Kidney epithelial cell (primary cell): ENCODE measurements around the gene MYBPC1. TPM values are rescaled to one million over a fixed set of nuclear protein-coding genes. Genes with fewer than 3 reads are reported as not detected.
A peak's percentile ranks its signal among the peaks of the same experiment; 100 is the strongest.

Experiments used
- DNase-seq: peaks from one replicate; pipeline ENCODE4 v3.0.0-alpha.2; 2010; ENCODE audit warnings: low read depth
- H3K27me3 ChIP-seq: 2 replicates; pipeline ENCODE4 v1.6.0; 2011; ENCODE audit warnings: low read length; ENCODE audit not compliant: control insufficient read depth, insufficient read depth
- H3K36me3 ChIP-seq: 2 replicates; pipeline ENCODE4 v1.5.1; 2011; ENCODE audit warnings: low read length; ENCODE audit not compliant: control insufficient read depth, insufficient read depth
- H3K4me3 ChIP-seq: 2 replicates; pipeline ENCODE4 v1.5.1; 2011; ENCODE audit warnings: low read depth, mild to moderate bottlenecking, control low read depth, low read length
- total RNA-seq: library from RNA; depleted of rRNA; stranded (reverse); fragments of >200 nt; gene quantifications from 2 replicates; pipeline ENCODE4 v1.2.3, GENCODE V29; 2015
- TF ChIP-seq, protein P1 (sequence below): IDR thresholded peaks from 2 replicates; pipeline ENCODE4 v1.5.1; 2011; ENCODE audit warnings: mild to moderate bottlenecking, moderate library complexity, low read length, control low read depth, inconsistent platforms; ENCODE audit not compliant: insufficient read depth, poor library complexity, severe bottlenecking

Gene MYBPC1
- total RNA-seq, 1 donor from 2014 or later: not detected

DNA sequence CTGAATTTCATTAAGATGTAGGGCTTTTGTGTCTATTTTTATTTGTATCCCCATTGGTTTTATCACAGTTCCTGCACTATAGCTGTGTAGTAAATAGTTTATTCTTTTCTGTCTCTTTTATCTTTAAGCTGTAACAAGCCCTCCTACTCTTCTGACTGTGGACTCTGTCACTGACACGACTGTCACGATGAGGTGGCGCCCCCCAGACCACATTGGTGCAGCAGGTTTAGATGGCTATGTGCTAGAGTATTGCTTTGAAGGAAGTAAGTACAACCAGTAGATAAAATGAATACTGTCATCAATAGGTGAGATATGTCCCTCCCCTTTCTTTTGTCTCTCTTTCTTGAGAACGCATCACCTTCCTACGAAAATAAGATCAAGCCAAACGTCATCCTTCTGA lies 68.5 kb downstream of the MYBPC1 start:
- DNase-seq: no peak
- TF ChIP-seq, protein P1, sequence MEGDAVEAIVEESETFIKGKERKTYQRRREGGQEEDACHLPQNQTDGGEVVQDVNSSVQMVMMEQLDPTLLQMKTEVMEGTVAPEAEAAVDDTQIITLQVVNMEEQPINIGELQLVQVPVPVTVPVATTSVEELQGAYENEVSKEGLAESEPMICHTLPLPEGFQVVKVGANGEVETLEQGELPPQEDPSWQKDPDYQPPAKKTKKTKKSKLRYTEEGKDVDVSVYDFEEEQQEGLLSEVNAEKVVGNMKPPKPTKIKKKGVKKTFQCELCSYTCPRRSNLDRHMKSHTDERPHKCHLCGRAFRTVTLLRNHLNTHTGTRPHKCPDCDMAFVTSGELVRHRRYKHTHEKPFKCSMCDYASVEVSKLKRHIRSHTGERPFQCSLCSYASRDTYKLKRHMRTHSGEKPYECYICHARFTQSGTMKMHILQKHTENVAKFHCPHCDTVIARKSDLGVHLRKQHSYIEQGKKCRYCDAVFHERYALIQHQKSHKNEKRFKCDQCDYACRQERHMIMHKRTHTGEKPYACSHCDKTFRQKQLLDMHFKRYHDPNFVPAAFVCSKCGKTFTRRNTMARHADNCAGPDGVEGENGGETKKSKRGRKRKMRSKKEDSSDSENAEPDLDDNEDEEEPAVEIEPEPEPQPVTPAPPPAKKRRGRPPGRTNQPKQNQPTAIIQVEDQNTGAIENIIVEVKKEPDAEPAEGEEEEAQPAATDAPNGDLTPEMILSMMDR: no peak
- Histone ChIP-seq H3K4me3 (no peak overlapping the region), H3K27me3 (no peaks in the 10 kb centered on the region), H3K36me3 (no peaks in the 10 kb centered on the region)

DNA sequence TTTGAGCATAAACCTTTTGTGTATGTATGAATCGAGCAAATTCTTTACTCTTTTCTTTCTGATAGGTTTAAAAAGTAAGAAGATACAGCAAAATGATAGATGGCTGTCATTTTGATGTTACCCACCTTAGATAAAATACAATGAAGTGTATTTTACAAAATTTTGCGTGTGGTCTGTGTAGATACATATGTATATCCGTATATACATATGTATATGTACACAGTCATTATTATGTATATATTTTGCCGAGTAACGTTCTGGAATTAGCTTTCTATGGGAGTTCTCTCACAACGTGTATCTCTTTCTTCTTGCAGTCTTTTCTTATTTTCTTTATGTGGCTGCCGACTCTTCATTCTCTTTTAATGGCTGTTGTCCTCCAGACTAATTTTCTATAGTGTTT lies 70.2 kb downstream of the MYBPC1 start:
- no peak for DNase-seq
- Histone ChIP-seq H3K27me3 (no peaks in the 10 kb centered on the region), H3K36me3 (no peaks in the 10 kb centered on the region), H3K4me3 (no peak overlapping the region)
- TF ChIP-seq, protein P1: no peak

DNA sequence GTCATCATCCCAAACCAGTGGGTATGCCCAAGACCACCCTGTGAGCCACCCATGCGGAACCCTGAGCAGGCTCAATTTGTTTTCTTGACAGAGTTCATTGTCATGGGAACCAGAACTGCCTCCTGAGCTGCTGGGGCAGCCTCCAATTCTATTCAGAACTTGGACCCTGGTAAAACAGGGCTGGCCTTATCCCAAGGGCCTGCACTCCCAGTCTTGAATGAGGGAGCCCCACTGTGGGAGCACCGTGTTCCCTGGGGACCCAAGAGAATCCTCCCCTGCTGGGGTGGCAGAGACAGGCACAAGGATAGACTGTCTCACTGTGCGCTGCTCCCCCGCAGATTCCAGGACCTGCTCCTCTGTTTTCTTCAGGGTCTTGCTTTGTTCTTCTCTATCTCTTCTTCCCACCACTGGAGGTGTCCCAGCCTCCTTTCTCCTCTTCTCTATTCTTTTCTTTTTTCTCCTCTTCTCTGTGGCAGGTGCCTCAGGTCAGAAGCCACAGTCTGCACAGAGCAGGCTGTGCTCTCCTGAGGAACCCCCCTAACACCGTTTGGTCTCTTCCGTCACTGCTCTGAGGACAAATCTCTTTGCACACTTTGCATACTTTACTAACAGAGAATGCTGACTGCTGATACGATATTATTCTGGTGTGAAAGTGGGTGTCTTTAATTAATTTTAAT lies 71.4 kb downstream of the MYBPC1 start:
- H3K27me3 ChIP-seq: no peaks in the 10 kb centered on the region
- no peak for DNase-seq
- H3K4me3 ChIP-seq: no peak overlapping the region
- no peaks in the 10 kb centered on the region for H3K36me3 ChIP-seq
- TF ChIP-seq, protein P1: no peak

DNA sequence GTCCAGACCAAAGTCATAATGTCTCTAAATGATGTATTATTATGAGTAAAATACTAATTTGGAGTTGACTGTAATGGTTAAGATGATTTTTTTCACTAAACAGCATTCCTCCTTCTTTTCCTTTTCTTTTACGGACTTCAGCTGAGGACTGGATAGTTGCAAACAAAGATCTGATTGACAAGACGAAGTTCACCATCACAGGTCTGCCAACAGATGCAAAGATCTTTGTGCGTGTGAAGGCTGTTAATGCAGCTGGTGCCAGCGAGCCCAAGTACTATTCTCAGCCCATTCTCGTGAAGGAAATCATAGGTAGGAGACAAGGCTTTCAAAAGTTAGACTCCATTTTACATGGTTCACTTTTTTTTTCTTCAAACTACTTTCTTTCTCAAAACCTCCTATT lies 72.8 kb downstream of the MYBPC1 start:
- DNase-seq: no peak
- TF ChIP-seq, protein P1: no peak
- H3K27me3 ChIP-seq: no peaks in the 10 kb centered on the region
- H3K36me3 ChIP-seq: no peaks in the 10 kb centered on the region
- H3K4me3 ChIP-seq: no peak overlapping the region

DNA sequence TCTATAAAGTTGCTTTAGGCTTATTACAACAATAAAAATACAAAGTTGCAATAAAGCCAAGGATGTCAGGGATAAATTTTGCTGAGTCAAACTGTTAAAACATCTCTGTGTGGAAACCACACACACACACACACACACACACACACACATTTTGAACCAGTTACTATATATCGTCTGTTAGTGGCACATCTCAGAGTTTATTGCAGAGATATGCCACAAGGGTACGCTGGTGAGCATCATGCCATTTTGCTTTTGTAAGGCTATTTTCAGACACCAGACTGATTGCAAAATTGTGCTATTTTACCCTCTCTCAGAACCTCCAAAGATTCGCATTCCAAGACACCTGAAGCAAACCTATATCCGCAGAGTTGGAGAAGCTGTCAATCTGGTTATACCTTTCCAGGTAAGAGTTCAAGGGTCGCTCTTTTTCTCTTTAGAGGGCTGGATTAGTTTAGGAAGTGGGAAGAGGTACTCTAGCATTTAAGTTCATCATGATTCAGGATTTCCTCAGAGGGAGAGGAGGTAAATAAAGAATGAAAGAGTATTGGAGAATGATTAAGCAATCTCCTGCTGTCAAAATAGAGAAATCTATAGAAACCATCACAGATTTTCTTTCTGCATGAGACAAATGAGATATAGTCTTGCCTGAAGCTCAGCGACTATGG lies 75.4 kb downstream of the MYBPC1 start:
- Histone ChIP-seq H3K36me3 (no peaks in the 10 kb centered on the region), H3K27me3 (no peaks in the 10 kb centered on the region), H3K4me3 (no peak overlapping the region)
- no peak for DNase-seq
- TF ChIP-seq, protein P1: peak; percentile 34

DNA sequence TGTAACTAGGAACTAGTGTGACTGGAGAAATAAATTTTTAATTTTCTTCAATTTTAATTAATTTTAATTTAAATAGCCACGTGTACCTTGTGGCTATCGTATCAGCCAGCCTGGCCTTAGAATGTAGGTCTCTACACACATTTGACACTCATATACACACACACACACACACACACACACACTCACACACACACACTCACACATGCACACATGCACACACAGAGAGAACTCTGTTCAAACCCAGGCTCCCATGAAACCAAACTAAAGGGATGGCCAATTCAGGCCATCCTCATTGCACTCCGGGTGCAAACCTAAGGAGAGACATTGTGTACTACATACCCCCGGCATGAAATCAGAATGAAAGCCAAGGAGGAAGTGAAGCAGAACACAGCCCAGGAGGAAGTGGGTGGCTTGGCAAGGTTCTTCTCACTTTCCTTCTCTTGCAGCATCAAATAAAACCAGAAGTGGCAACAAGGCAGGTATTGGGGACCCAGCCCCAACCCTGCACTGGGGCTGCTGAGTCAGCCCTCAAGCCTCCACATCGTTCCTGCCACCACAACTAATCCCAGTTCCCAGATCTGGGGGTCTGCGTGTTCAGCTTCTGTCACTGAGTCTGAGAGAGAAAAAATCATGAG lies 76.5 kb downstream of the MYBPC1 start:
- H3K36me3 ChIP-seq: no peaks in the 10 kb centered on the region
- no peaks in the 10 kb centered on the region for H3K27me3 ChIP-seq
- TF ChIP-seq, protein P1: no peak
- H3K4me3 ChIP-seq: no peak overlapping the region
- DNase-seq: no peak
